PC-9 (cell line): ENCODE measurements around the gene MYH11. TPM values are rescaled to one million over a fixed set of nuclear protein-coding genes. Genes with fewer than 3 reads are reported as not detected.

Experiments
- BruUV-seq: library from RNA; stranded (reverse); fragments of 400-500 nt; replicated peaks from 2 replicates; lab custom pipeline; 2021; lab: Mats Ljungman, UMichigan
- CTCF ChIA-PET: fragments of 300-600 bp; sonication (Branson Sonifier 250); formaldehyde crosslinking; loops from one replicate; lab custom pipeline; 2022; ENCODE audit warnings: antibody characterized with exemption; lab: Charles Lee
- POLR2A ChIA-PET: fragments of 300-600 bp; sonication (Branson Sonifier 250); formaldehyde crosslinking; loops from one replicate; lab custom pipeline; 2022; ENCODE audit warnings: antibody characterized with exemption; ENCODE audit not compliant: unreplicated experiment; lab: Charles Lee
- DNase-seq, 2 experiments: peaks; one replicate each; pipeline versions ENCODE4 v3.0.0 to v3.0.0-alpha.2; 2015 to 2022; ENCODE audit warnings: mixed read lengths in 1 of 2
- H2AFZ ChIP-seq: fragments of 200-600 bp; sonication (generic); 2 replicates; pipeline ENCODE4 v1.8.1; 2017; ENCODE audit warnings: antibody characterized with exemption
- H3F3A ChIP-seq: fragments of 200-600 bp; sonication (generic); 2 replicates; pipeline ENCODE4 v1.8.1; 2017; ENCODE audit warnings: antibody characterized with exemption, mild to moderate bottlenecking, low read depth; ENCODE audit not compliant: insufficient read depth
- H3K27ac ChIP-seq: fragments of 200-600 bp; sonication (generic); 2 replicates; pipeline ENCODE4 v1.6.1; 2016; ENCODE audit warnings: mixed run types
- H3K27me3 ChIP-seq: fragments of 200-600 bp; sonication (generic); 2 replicates; pipeline ENCODE4 v1.6.1; 2016; ENCODE audit warnings: low read depth, mixed run types; ENCODE audit not compliant: insufficient read depth
- H3K36me3 ChIP-seq: fragments of 200-600 bp; sonication (generic); 2 replicates; pipeline ENCODE4 v1.6.1; 2016; ENCODE audit warnings: low read depth, mixed run types
- H3K4me1 ChIP-seq: fragments of 200-600 bp; sonication (generic); replicated peaks from 2 replicates; pipeline ENCODE4 v1.6.1; 2016; ENCODE audit warnings: mixed run types; ENCODE audit not compliant: insufficient read depth
- H3K4me2 ChIP-seq: fragments of 200-600 bp; sonication (generic); 2 replicates; pipeline ENCODE4 v1.6.1; 2017; ENCODE audit warnings: mixed run types
- H3K4me3 ChIP-seq: fragments of 200-600 bp; sonication (generic); 2 replicates; pipeline ENCODE4 v1.6.1; 2016; ENCODE audit warnings: mixed run types
- H3K79me2 ChIP-seq: fragments of 200-600 bp; sonication (generic); 2 replicates; pipeline ENCODE4 v1.6.1; 2017; ENCODE audit warnings: low read depth, mixed run types
- H3K9me2 ChIP-seq: fragments of 200-600 bp; sonication (generic); 2 replicates; pipeline ENCODE4 v1.8.1; 2017; ENCODE audit warnings: mild to moderate bottlenecking; ENCODE audit not compliant: insufficient read depth
- H3K9me3 ChIP-seq: fragments of 200-600 bp; sonication (generic); 2 replicates; pipeline ENCODE4 v1.8.1; 2016; ENCODE audit warnings: low read depth; ENCODE audit not compliant: insufficient read depth
- H4K20me1 ChIP-seq: fragments of 200-600 bp; sonication (generic); 2 replicates; pipeline ENCODE4 v1.8.1; 2017; ENCODE audit not compliant: insufficient read depth
- EZH2 ChIP-seq: fragments of 200-600 bp; sonication (generic); IDR thresholded peaks from 2 replicates; pipeline ENCODE4 v1.8.0; 2017; ENCODE audit warnings: antibody characterized with exemption, low read depth
- intact Hi-C: fragments of 100-400 bp; cut with micrococcal nuclease; formaldehyde crosslinking; loops from one replicate; pipeline ENCODE4 v1.10.0; 2022; ENCODE audit not compliant: unreplicated experiment
- total RNA-seq: library from RNA; stranded (reverse); gene quantifications from 2 replicates; pipeline ENCODE4 v1.2.3, GENCODE V29; 2021
- TF ChIP-seq, protein P1 (sequence below): fragments of 200-600 bp; sonication (generic); conservative IDR thresholded peaks from 2 replicates; pipeline ENCODE4 v1.6.1; 2017; ENCODE audit warnings: mixed run types, antibody characterized with exemption, mild to moderate bottlenecking, moderate library complexity

Gene MYH11
- total RNA-seq, 1 experiment from 2014 or later = 0.11 TPM

DNA sequence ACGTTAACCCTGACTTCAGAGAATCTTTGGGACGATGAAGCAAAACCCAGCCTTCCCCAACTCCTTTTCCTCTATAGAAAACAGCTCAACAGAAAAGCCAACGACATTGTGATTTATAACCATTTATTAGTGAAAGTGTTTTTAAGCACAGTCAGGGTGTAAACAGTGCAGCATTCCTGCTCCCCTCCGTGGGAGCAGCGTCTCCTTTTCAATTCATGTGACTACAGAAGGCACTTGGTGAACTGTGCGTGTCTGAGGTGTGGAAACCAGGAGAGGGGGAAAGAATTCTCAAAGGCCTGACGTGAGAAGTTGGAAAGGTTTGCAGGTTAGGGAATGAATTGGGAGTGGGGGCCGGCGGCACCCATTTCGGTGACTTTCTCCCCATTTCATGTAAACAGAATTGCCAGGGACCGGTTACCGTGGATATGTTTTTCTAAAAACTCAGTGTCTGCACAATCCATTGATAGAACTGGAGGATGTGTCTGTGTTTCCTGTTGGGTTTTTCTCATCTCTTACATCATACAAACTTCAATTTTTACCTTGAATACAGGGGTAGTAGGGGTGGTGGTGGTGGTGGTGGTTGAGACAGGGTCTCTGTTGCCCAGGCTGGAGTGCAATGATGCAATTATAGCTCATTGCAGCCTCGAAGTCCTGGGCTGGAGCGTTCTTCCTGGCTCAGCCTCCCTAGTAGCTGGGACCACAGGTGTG is 153.6 kb downstream of the MYH11 start:
- Histone ChIP-seq H3K4me3 (no peak overlapping the region), H3K79me2 (no peaks in the 10 kb centered on the region), H3K36me3 (no peaks in the 10 kb centered on the region; the same call in 1 of the 2 replicates), H3F3A (no peaks in the 10 kb centered on the region), H3K4me1 (no peaks in the 10 kb centered on the region), H4K20me1 (no peaks in the 10 kb centered on the region; the same call in 1 of the 2 replicates), H3K9me2 (no peaks in the 10 kb centered on the region), H3K27me3 (no peaks in the 10 kb centered on the region), H2AFZ (no peak overlapping the region), H3K9me3 (no peaks in the 10 kb centered on the region), H3K4me2 (no peak overlapping the region), H3K27ac (no peak overlapping the region)
- BruUV-seq = no TSS peak
- ChIA-PET CTCF (interaction anchor here (0.6 kb wide), 1 partner anchor 196 kb away, joined by 3 read pairs; no protein-coding TSS in a partner anchor), POLR2A (no interaction called here)
- intact Hi-C loops = no loop called here
- TF ChIP-seq EZH2 = no peak
- TF ChIP-seq, protein P1, sequence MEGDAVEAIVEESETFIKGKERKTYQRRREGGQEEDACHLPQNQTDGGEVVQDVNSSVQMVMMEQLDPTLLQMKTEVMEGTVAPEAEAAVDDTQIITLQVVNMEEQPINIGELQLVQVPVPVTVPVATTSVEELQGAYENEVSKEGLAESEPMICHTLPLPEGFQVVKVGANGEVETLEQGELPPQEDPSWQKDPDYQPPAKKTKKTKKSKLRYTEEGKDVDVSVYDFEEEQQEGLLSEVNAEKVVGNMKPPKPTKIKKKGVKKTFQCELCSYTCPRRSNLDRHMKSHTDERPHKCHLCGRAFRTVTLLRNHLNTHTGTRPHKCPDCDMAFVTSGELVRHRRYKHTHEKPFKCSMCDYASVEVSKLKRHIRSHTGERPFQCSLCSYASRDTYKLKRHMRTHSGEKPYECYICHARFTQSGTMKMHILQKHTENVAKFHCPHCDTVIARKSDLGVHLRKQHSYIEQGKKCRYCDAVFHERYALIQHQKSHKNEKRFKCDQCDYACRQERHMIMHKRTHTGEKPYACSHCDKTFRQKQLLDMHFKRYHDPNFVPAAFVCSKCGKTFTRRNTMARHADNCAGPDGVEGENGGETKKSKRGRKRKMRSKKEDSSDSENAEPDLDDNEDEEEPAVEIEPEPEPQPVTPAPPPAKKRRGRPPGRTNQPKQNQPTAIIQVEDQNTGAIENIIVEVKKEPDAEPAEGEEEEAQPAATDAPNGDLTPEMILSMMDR = no peak
- DNase-seq = no peak

DNA sequence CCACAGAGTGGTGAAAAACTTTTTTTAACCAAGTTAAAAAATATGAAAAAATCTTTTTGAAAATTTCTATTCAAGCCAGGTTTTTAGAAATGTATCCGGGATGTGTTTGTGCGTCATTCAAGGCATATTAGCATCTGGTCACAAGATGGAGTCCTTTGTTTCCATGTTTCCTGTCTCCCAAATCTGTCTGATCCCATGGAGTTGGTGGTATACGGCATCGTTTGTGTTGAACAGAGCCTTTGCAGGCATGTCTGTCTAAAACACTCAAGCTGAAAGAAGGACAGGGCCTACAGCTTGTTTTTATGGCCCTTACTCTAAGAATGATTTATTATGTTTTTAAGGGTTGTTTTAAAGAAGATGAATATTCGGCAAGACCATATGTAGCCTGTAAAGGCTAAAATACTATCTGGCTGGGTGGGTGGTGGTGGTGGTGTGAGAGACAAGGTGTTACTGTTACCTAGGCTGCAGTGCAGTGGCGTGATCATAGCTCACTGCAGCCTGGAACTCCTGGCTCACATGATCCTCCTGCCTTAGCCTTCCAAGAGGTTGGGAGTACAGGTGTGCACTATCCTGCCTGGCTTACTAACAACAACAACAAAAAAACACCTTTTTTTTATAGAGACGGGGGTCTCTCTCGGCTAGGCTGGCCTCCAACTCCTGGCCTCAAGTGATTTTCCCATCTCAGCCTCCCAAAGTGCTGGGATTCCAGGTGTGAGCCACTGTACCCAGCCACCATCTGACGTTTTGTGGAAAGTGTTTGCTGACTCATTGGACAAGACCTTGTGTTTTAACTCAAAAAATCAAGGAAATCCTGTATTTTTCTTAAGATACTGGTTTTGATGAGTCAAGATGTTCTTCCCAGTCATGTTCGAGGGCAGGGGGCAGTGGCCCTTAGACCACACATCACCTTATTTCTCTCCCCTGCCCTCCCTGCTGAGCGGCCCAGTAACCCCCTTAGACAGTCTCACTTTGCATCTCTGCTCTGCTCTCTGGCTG is 154.6 kb downstream of the MYH11 start:
- H3K27me3 ChIP-seq = no peaks in the 10 kb centered on the region
- H4K20me1 ChIP-seq = no peaks in the 10 kb centered on the region; the same call in 1 of the 2 replicates

DNA sequence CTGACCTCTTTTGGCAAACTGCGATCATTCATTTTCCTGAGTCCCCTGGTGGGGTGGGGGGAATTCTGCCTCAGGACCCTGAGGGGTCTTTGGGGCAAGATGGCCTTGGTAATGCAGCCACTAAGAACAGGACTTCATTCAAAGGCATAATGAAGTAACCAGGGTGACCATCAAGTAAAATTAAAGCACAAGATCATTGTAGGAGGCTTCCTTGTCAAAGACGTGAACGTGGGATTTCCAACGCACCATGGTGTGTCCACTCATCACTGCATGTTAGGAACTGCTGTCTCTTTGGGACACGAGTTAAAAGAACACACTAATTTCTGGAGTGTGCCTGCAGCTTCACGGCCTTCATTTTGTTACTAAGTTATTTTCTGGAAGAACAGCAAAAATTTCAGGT is 155.5 kb downstream of the MYH11 start:
- TF ChIP-seq, protein P1 = no peak
- TF ChIP-seq EZH2 = no peak
- Histone ChIP-seq H3K9me3 (no peaks in the 10 kb centered on the region), H2AFZ (no peak overlapping the region), H3F3A (no peaks in the 10 kb centered on the region), H3K4me1 (no peaks in the 10 kb centered on the region), H3K27me3 (no peaks in the 10 kb centered on the region), H3K4me2 (no peak overlapping the region), H3K27ac (no peak overlapping the region), H3K36me3 (peaks cover 2% of the 10 kb centered on the region; the same call in 1 of the 2 replicates), H4K20me1 (no peaks in the 10 kb centered on the region; the same call in 1 of the 2 replicates), H3K9me2 (no peaks in the 10 kb centered on the region), H3K4me3 (no peak overlapping the region), H3K79me2 (no peaks in the 10 kb centered on the region)
- intact Hi-C loops = no loop called here
- ChIA-PET POLR2A (no interaction called here), CTCF (no interaction called here)
- no peak for DNase-seq
- no TSS peak for BruUV-seq

More for the DNA sequence above, 154.6 kb downstream of the MYH11 start:
- TF ChIP-seq, protein P1 = no peak
- no peak for TF ChIP-seq EZH2
- Histone ChIP-seq H3F3A (no peaks in the 10 kb centered on the region), H3K4me3 (no peak overlapping the region), H3K9me2 (no peaks in the 10 kb centered on the region), H2AFZ (no peak overlapping the region), H3K9me3 (no peaks in the 10 kb centered on the region), H3K79me2 (no peaks in the 10 kb centered on the region), H3K27ac (no peak overlapping the region), H3K4me2 (no peak overlapping the region), H3K36me3 (no peaks in the 10 kb centered on the region; the same call in 1 of the 2 replicates), H3K4me1 (no peaks in the 10 kb centered on the region)
- no TSS peak for BruUV-seq
- ChIA-PET POLR2A (interaction anchor here (0.6 kb wide), 1 partner anchor 213 kb away, joined by 4 read pairs; no protein-coding TSS in a partner anchor), CTCF (no interaction called here)
- no peak for DNase-seq
- intact Hi-C loops = no loop called here
